GM18870 (cell line): Measurements from ENCODE around the gene IFT43.

Source experiments
- ATAC-seq: cut with Tn5 transposase; IDR thresholded peaks from one replicate; pipeline ENCODE4 v1.9.1; 2021; ENCODE audit warnings: moderate library complexity; ENCODE audit not compliant: unreplicated experiment

The IFT43 gene

GRCh38 chr14:76101391-76102379 lies 116.1 kb downstream of the IFT43 start:
- ATAC-seq, result no peak

DNA sequence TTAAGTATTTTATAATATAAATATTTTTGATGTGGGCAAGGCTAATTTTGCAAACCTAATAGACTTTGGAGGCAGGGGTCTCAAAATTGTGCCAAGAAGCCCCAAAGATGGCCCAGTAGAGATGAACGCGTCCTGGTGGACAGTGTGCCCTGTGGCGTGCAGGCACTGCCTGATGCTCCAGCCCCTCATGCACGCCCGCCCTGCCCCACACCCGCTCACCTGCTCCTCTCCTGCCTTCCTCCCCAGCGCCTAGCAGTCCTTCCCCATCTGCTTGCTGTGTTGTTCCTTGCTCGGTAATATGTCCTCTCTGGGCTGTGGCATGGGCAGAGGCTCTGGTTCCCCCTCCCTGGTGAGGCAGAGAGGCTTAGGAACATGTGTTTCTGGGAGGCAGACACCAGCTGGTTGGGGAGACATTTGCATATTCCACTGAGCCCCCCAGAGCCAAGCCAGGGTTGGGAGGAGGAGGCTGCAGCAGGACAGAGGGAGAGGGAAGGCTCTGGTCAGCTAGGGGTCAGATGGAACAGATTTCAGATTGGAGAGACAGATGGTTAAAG lies 119.3 kb downstream of the IFT43 start:
- ATAC-seq, result no peak

GRCh38 chr14:76106188-76106587 lies 120.6 kb downstream of the IFT43 start:
- no peak for ATAC-seq

DNA sequence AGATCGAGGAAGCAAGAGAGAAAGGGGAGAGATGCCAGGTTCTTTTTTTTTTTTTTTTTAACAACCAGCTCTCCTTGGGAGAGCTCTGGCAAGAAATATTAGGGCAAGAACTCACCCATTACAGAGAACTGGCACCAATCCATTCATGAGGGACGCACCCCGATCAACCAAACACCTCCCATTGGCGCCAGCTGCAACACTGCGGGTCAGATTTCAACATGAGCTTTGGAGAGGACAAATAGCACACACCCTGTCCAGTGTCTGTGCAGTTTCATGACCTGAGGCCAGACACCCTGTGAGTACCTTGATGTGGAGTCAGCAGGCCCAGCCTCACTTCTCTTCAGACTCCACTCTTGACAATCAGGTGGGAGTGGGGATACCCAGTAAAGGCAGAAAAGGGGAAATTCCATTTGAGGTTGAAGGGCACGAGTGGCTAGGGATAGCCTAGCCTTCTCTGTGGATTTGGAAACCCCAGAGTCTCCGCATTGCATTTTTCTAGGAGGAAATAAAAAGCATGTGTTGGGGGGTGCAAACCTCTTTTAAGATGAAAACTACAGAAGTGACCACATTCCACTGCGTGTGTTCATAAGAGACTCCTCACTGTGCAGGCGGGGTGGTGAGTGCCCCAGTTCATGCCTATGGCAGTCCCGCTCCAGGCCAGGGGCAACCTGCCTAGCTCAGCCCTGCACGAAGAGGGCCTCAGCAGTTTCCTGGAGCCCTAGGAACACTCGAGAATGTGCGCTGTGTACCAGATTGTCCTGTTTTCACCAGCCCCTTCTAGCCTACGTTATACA lies 123.7 kb downstream of the IFT43 start:
- ATAC-seq, result no peak

- ATAC-seq, result no peak
These were observed 127.5 kb downstream of the IFT43 start for GRCh38 chr14:76112889-76113624.

DNA sequence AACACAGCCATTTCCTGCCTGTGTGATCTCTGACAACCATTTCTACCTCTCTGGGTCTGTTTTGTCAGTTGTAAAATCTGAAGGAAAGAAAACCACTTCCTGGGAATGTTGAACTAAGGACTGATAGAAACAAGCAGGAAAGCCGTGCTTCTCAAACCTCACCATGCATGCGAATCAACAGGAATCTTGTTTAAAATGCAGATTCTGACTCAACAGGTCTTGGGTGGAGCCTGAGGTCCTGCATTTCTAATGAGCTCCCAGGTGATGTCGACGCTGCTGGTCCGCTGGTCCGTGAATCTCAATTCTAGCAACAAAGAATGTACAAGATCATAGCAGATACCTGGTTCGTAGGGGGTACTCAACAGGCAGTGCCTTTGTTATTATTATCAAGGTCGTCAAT lies 128.1 kb downstream of the IFT43 start:
- no peak for ATAC-seq

GRCh38 chr14:76115010-76115422 lies 129.5 kb downstream of the IFT43 start:
- no peak for ATAC-seq

GRCh38 chr14:76117789-76118484 lies 132.4 kb downstream of the IFT43 start:
- no peak for ATAC-seq

DNA sequence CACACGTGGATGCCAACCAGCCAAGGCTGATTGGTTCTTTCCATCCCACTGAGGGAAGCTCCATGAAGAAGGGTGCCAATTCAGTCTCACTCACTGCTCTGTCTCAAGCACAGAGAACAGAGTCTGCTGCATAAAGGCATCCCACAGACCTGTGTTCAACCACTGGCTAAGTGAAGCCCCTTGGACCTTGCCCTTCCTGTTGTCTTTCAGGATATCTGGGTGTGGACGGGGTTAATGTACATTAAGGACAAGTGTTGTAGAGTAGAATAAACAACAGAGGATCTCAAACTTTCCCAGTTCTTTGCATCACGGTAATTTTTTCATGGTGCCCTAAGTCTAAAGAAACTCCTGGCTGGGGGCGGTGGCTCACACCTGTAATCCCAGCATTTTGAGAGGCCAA lies 133.0 kb downstream of the IFT43 start:
- ATAC-seq, result no peak

DNA sequence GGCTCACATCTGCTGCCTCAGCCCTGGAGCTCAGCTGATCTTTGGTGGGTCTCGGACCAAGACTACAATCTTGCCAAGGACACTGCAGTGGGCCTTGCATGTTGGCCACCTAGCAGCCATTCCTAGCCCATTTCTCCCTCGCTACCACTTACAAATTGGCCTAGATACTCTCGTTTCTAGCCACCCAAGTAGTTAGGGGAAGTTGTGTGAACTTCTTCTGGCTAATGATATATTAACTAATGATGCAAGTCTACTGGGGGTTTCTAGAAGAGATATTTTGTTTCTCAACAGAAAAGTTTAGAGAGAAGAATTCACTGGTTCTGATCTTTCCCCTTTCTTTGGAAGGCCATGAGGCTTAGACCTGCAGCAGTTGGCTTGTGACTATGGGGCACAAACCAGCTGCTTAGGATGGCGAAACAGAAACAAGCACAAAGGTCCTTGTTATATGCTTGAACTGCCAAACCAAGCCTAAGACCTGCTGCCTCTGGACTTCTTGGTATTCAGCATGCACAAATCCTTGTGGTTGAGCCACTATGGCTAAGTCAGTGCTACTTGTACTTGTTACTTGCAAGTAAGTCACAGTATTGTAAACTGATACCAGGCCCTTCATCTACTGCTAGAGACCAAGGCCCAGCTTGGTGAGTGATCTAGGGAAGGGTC lies 135.7 kb downstream of the IFT43 start:
- ATAC-seq, result peak; percentile 44

DNA sequence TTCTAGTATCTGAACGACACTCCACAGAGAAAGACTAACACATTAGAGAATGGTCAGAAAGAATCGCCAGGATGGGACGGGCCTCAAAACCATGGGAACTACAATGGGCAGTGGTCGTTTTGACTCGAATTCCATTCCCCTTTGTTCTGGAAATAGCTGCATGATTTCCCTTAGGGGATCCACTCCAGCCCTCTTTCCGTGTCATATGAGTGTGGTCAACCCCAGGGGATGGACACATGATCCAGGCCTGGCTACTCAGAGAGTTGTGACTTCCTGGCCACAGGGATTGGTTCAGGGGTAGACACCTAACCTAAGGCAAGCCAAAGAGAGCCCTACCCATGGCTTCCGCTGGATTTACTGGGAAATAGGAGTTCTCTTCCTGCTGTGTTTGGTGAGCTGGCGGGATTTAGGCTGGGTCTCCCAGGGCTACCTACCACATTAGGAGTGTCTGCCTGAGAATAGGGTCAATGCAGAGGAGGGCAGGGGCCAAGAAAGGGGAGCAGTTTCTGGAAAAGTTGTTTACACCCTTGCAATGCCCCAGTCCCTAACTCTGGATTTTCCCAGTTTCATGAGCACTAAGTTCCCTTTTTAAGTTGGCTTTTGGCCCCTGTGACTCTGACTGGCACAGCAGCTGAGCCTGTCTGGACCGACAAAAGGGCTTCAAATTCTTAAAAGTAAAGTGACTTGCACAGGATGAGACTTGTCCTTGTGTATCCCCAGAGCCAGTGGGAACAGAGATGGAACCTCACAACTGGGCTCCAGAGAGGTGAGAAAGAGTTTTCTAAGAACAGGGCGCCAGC lies 138.1 kb downstream of the IFT43 start:
- no peak for ATAC-seq

GRCh38 chr14:76125511-76125910 lies 139.9 kb downstream of the IFT43 start:
- ATAC-seq, result no peak

GRCh38 chr14:76126076-76126475 lies 140.5 kb downstream of the IFT43 start:
- ATAC-seq, result no peak

- no peak for ATAC-seq
These were observed 144.5 kb downstream of the IFT43 start for GRCh38 chr14:76129851-76130576.

- no peak for ATAC-seq
These were observed 145.8 kb downstream of the IFT43 start for GRCh38 chr14:76131071-76131965.

- ATAC-seq, result no peak
These were observed 147.5 kb downstream of the IFT43 start for GRCh38 chr14:76133103-76133502.
